Ishikawa (cell line): ENCODE measurements around the gene ALX4.

ENCODE experiments used
- CEBPB ChIP-seq: IDR thresholded peaks from 2 replicates; pipeline ENCODE4 v1.6.1; 2012
- CREB1 ChIP-seq: IDR thresholded peaks from 2 replicates; pipeline ENCODE4 v1.6.1; 2012; ENCODE audit warnings: low read depth
- EGR1 ChIP-seq: IDR thresholded peaks from 2 replicates; pipeline ENCODE4 v1.6.1; 2012
- EP300 ChIP-seq: IDR thresholded peaks from 2 replicates; pipeline ENCODE4 v1.6.1; 2012; ENCODE audit warnings: borderline replicate concordance
- FOXM1 ChIP-seq: IDR thresholded peaks from 2 replicates; pipeline ENCODE4 v1.6.1; 2012; ENCODE audit warnings: low read depth, borderline replicate concordance
- NFIC ChIP-seq: IDR thresholded peaks from 2 replicates; pipeline ENCODE4 v1.6.1; 2012
- RAD21 ChIP-seq: IDR thresholded peaks from 2 replicates; pipeline ENCODE4 v1.6.1; 2012; ENCODE audit warnings: low read depth
- REST ChIP-seq: IDR thresholded peaks from 2 replicates; pipeline ENCODE4 v1.6.1; 2012; ENCODE audit warnings: low read depth, mild to moderate bottlenecking
- TAF1 ChIP-seq: IDR thresholded peaks from 2 replicates; pipeline ENCODE4 v1.6.1; 2012; ENCODE audit warnings: low read depth, mild to moderate bottlenecking
- TCF12 ChIP-seq: IDR thresholded peaks from 2 replicates; pipeline ENCODE4 v1.6.1; 2012; ENCODE audit warnings: low read depth
- TEAD4 ChIP-seq: IDR thresholded peaks from 2 replicates; pipeline ENCODE4 v1.6.1; 2012
- YY1 ChIP-seq: IDR thresholded peaks from 2 replicates; pipeline ENCODE4 v1.6.1; 2012; ENCODE audit warnings: low read depth
- ZBTB7A ChIP-seq: IDR thresholded peaks from 2 replicates; pipeline ENCODE4 v1.6.1; 2012; ENCODE audit warnings: low read depth
- TF ChIP-seq, protein P1 (sequence below): IDR thresholded peaks from 2 replicates; pipeline ENCODE4 v1.6.1; 2012
- TF ChIP-seq, protein P2 (sequence below): IDR thresholded peaks from 2 replicates; pipeline ENCODE4 v1.6.1; 2012

ALX4 gene

GRCh38 chr11:44275961-44276550, 33.9 kb downstream of the ALX4 start:
- TF ChIP-seq NFIC, result no peak
- TF ChIP-seq FOXM1, result no peak
- TF ChIP-seq RAD21, result no peak
- TF ChIP-seq, protein P1, sequence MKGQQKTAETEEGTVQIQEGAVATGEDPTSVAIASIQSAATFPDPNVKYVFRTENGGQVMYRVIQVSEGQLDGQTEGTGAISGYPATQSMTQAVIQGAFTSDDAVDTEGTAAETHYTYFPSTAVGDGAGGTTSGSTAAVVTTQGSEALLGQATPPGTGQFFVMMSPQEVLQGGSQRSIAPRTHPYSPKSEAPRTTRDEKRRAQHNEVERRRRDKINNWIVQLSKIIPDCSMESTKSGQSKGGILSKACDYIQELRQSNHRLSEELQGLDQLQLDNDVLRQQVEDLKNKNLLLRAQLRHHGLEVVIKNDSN, result no peak
- no peak for TF ChIP-seq CEBPB
- TF ChIP-seq, protein P2, sequence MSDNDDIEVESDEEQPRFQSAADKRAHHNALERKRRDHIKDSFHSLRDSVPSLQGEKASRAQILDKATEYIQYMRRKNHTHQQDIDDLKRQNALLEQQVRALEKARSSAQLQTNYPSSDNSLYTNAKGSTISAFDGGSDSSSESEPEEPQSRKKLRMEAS, result no peak
- no peak for TF ChIP-seq ZBTB7A
- no peak for TF ChIP-seq TEAD4
- no peak for TF ChIP-seq YY1
- TF ChIP-seq CREB1, result no peak
- no peak for TF ChIP-seq REST
- no peak for TF ChIP-seq EP300
- no peak for TF ChIP-seq TAF1
- TF ChIP-seq EGR1, result no peak
- TF ChIP-seq TCF12, result no peak

DNA sequence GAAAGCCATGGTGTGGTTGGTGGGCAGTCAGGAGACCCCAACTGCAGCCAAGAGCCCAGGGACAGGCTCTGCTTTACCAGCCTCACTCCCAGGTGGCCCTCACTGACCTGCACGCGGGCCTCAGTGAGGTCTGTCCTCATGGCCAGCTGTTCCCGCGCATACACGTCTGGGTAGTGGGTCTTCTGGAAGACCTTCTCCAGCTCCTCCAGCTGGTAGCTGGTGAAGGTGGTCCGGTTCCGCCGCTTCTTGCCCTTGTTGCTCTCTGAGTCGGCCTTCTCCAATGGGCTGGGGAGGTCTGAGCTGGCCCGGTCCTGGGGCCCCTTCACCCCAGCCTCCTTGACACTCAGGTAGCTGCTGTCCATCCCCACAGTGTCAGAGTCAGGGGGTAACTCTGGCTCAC, 34.7 kb downstream of the ALX4 start:
- TF ChIP-seq, protein P1, result no peak
- TF ChIP-seq EGR1, result no peak
- no peak for TF ChIP-seq TEAD4
- no peak for TF ChIP-seq TCF12
- no peak for TF ChIP-seq NFIC
- TF ChIP-seq ZBTB7A, result no peak
- TF ChIP-seq CEBPB, result no peak
- TF ChIP-seq FOXM1, result no peak
- no peak for TF ChIP-seq REST
- TF ChIP-seq TAF1, result no peak
- TF ChIP-seq, protein P2, result no peak

DNA sequence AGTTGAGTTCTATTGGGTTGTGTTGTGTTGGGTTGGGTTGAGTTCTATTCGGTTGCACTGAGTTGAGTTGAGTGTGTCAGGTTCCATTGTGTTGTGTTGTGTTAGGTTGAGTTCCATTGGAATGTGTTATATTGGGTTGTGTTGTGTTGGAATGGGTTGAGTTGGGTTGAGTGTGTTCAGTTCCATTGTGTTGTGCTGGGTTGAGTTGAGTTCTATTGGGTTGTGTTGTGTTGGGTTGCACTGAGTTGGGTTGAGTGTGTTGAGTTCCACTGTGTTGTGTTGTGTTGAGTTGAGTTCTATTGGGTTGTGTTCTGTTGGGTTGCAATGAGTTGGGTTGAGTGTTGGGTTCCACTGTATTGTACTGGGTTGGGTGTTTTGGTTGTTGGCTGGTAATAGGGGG, 35.5 kb downstream of the ALX4 start:
- TF ChIP-seq CEBPB, result no peak
- no peak for TF ChIP-seq TAF1
- TF ChIP-seq, protein P1, result no peak
- no peak for TF ChIP-seq EGR1
- TF ChIP-seq EP300, result no peak
- TF ChIP-seq ZBTB7A, result no peak
- TF ChIP-seq, protein P2, result no peak
- TF ChIP-seq TCF12, result no peak
- TF ChIP-seq REST, result no peak
- no peak for TF ChIP-seq RAD21
- TF ChIP-seq NFIC, result no peak

GRCh38 chr11:44271286-44271685, 38.7 kb downstream of the ALX4 start:
- TF ChIP-seq TCF12 (no peak), EGR1 (no peak), EP300 (no peak), TEAD4 (no peak)
